Karpas-422 (cell line): ENCODE results near the gene PPP3CB. TPM values are rescaled to one million over a fixed set of nuclear protein-coding genes. Genes with fewer than 3 reads are reported as not detected.

ENCODE experiments used
- DNase-seq: peaks from one replicate; pipeline ENCODE4 v3.0.0-alpha.2; 2015
- H2AFZ ChIP-seq: fragments of 200-600 bp; sonication (generic); 2 replicates; pipeline ENCODE4 v1.6.1; 2014; ENCODE audit warnings: antibody characterized with exemption, low read length, mixed read lengths
- H3K27ac ChIP-seq: fragments of 200-600 bp; sonication (generic); 2 replicates; pipeline ENCODE4 v1.5.1; 2014; ENCODE audit warnings: mild to moderate bottlenecking, low read length, moderate library complexity
- H3K27me3 ChIP-seq: fragments of 200-600 bp; sonication (generic); 2 replicates; pipeline ENCODE4 v1.6.1; 2014; ENCODE audit warnings: low read length, mixed read lengths
- H3K36me3 ChIP-seq: fragments of 200-600 bp; sonication (generic); 2 replicates; pipeline ENCODE4 v1.6.1; 2014; ENCODE audit warnings: low read length, mixed read lengths; ENCODE audit not compliant: insufficient read depth
- H3K4me1 ChIP-seq: fragments of 200-600 bp; sonication (generic); 2 replicates; pipeline ENCODE4 v1.6.1; 2014; ENCODE audit warnings: mild to moderate bottlenecking, low read length, mixed read lengths
- H3K4me2 ChIP-seq: fragments of 200-600 bp; sonication (generic); 2 replicates; pipeline ENCODE4 v1.6.1; 2014; ENCODE audit warnings: low read length, low read depth, mild to moderate bottlenecking; ENCODE audit not compliant: poor library complexity, severe bottlenecking
- H3K4me3 ChIP-seq: fragments of 200-600 bp; sonication (generic); 2 replicates; pipeline ENCODE4 v1.5.1; 2014; ENCODE audit warnings: mild to moderate bottlenecking, antibody characterized with exemption, low read length, mixed read lengths
- H3K79me2 ChIP-seq: fragments of 200-600 bp; sonication (generic); 2 replicates; pipeline ENCODE4 v1.6.1; 2014; ENCODE audit warnings: mild to moderate bottlenecking, low read length, mixed read lengths
- H3K9ac ChIP-seq: fragments of 200-600 bp; sonication (generic); 2 replicates; pipeline ENCODE4 v1.6.0; 2014; ENCODE audit warnings: low read length
- H3K9me2 ChIP-seq: fragments of 200-600 bp; sonication (generic), shearing (Covaris generic); replicated peaks from 2 replicates; pipeline ENCODE4 v1.6.0; 2014; ENCODE audit warnings: mild to moderate bottlenecking, low read length, moderate library complexity; ENCODE audit not compliant: insufficient read depth
- H3K9me3 ChIP-seq: fragments of 300-700, 200-600 bp; sonication (generic); 2 replicates; pipeline ENCODE4 v1.6.1; 2014; ENCODE audit warnings: low read length, mixed read lengths
- H4K20me1 ChIP-seq: fragments of 200-600 bp; sonication (generic); 2 replicates; pipeline ENCODE4 v1.6.1; 2014; ENCODE audit warnings: mild to moderate bottlenecking, antibody characterized with exemption, low read length, low read depth; ENCODE audit not compliant: insufficient read depth
- total RNA-seq: library from RNA; depleted of rRNA; stranded (reverse); fragments of >200 nt; shearing (Covaris generic); gene quantifications from 2 replicates; pipeline ENCODE4 v1.2.3, GENCODE V29; 2014; ENCODE audit warnings: low replicate concordance

The PPP3CB gene
- total RNA-seq, 1 experiment from 2014 or later = 51.0 TPM

GRCh38 chr10:73408061-73408460, 87.8 kb downstream of the PPP3CB start:
- Histone ChIP-seq H3K4me3 (no peak overlapping the region), H3K9ac (no peak overlapping the region), H3K27ac (no peak overlapping the region), H3K4me2 (no peak overlapping the region), H3K36me3 (no peaks in the 10 kb centered on the region; the same call in 1 of the 2 replicates), H3K9me3 (no peaks in the 10 kb centered on the region), H3K27me3 (no peaks in the 10 kb centered on the region), H2AFZ (no peak overlapping the region), H3K4me1 (peaks cover 72% of the 10 kb centered on the region), H3K79me2 (peaks cover 100% of the 10 kb centered on the region), H3K9me2 (no peaks in the 10 kb centered on the region), H4K20me1 (peaks cover 5% of the 10 kb centered on the region; the same call in 1 of the 2 replicates)
- DNase-seq = no peak

GRCh38 chr10:73407495-73407894, 88.3 kb downstream of the PPP3CB start:
- H3K9ac ChIP-seq = no peak overlapping the region
- no peaks in the 10 kb centered on the region for H3K9me2 ChIP-seq
- no peak overlapping the region for H3K4me3 ChIP-seq
- peak; percentile 49 for DNase-seq
- no peak overlapping the region for H3K4me2 ChIP-seq
- peaks cover 5% of the 10 kb centered on the region; the same call in 1 of the 2 replicates for H4K20me1 ChIP-seq
- H3K36me3 ChIP-seq = no peaks in the 10 kb centered on the region; the same call in 1 of the 2 replicates
- no peak overlapping the region for H3K27ac ChIP-seq
- H3K27me3 ChIP-seq = no peaks in the 10 kb centered on the region
- H3K9me3 ChIP-seq = no peaks in the 10 kb centered on the region
- H3K4me1 ChIP-seq = peaks cover 70% of the 10 kb centered on the region
- peaks cover 100% of the 10 kb centered on the region for H3K79me2 ChIP-seq
- H2AFZ ChIP-seq = no peak overlapping the region

GRCh38 chr10:73406846-73407245, 89.0 kb downstream of the PPP3CB start:
- H3K79me2 ChIP-seq = peaks cover 100% of the 10 kb centered on the region
- H3K4me3 ChIP-seq = no peak overlapping the region
- no peaks in the 10 kb centered on the region; the same call in 1 of the 2 replicates for H3K36me3 ChIP-seq
- H3K9me3 ChIP-seq = no peaks in the 10 kb centered on the region
- DNase-seq = no peak
- H4K20me1 ChIP-seq = peaks cover 5% of the 10 kb centered on the region; the same call in 1 of the 2 replicates
- H3K27me3 ChIP-seq = no peaks in the 10 kb centered on the region
- H2AFZ ChIP-seq = no peak overlapping the region
- no peak overlapping the region for H3K9ac ChIP-seq
- peak overlapping the region; percentile 61 for H3K4me2 ChIP-seq
- H3K9me2 ChIP-seq = no peaks in the 10 kb centered on the region
- peak overlapping the region; percentile 80 for H3K27ac ChIP-seq
- peaks cover 64% of the 10 kb centered on the region for H3K4me1 ChIP-seq

GRCh38 chr10:73405556-73405955, 90.3 kb downstream of the PPP3CB start:
- Histone ChIP-seq H3K79me2 (peaks cover 98% of the 10 kb centered on the region), H3K9ac (peak overlapping the region; percentile 14; the same call in 1 of the 2 replicates), H3K4me3 (peak overlapping the region; percentile 4; the same call in 1 of the 2 replicates), H3K27me3 (no peaks in the 10 kb centered on the region), H3K9me2 (no peaks in the 10 kb centered on the region), H3K4me1 (peaks cover 62% of the 10 kb centered on the region), H2AFZ (no peak overlapping the region), H3K4me2 (peak overlapping the region; percentile 61), H3K36me3 (no peaks in the 10 kb centered on the region), H3K27ac (peak overlapping the region; percentile 80), H3K9me3 (no peaks in the 10 kb centered on the region), H4K20me1 (peaks cover 5% of the 10 kb centered on the region; the same call in 1 of the 2 replicates)
- peak; percentile 71 for DNase-seq

- H3K27ac ChIP-seq = peak overlapping the region; percentile 80
- peaks cover 5% of the 10 kb centered on the region; the same call in 1 of the 2 replicates for H4K20me1 ChIP-seq
- no peak overlapping the region for H3K4me3 ChIP-seq
- no peaks in the 10 kb centered on the region for H3K9me2 ChIP-seq
- no peaks in the 10 kb centered on the region for H3K36me3 ChIP-seq
- no peaks in the 10 kb centered on the region for H3K27me3 ChIP-seq
- H3K9ac ChIP-seq = no peak overlapping the region
- no peak for DNase-seq
- no peak overlapping the region for H2AFZ ChIP-seq
- peaks cover 97% of the 10 kb centered on the region for H3K79me2 ChIP-seq
- no peaks in the 10 kb centered on the region for H3K9me3 ChIP-seq
- peaks cover 53% of the 10 kb centered on the region for H3K4me1 ChIP-seq
- H3K4me2 ChIP-seq = no peak overlapping the region
These were observed 91.1 kb downstream of the PPP3CB start for GRCh38 chr10:73404690-73405089.

GRCh38 chr10:73401636-73402035, 94.2 kb downstream of the PPP3CB start:
- Histone ChIP-seq H2AFZ (no peak overlapping the region), H3K27ac (no peak overlapping the region), H3K4me1 (peaks cover 30% of the 10 kb centered on the region), H3K9me2 (no peaks in the 10 kb centered on the region), H3K36me3 (peaks cover 11% of the 10 kb centered on the region), H3K79me2 (peaks cover 90% of the 10 kb centered on the region), H3K4me2 (no peak overlapping the region), H3K4me3 (no peak overlapping the region), H3K9me3 (no peaks in the 10 kb centered on the region), H3K9ac (no peak overlapping the region), H3K27me3 (no peaks in the 10 kb centered on the region), H4K20me1 (no peaks in the 10 kb centered on the region)
- no peak for DNase-seq

- H2AFZ ChIP-seq = no peak overlapping the region
- H3K36me3 ChIP-seq = peaks cover 30% of the 10 kb centered on the region
- H3K4me2 ChIP-seq = no peak overlapping the region
- peaks cover 7% of the 10 kb centered on the region for H3K4me1 ChIP-seq
- no peaks in the 10 kb centered on the region for H3K9me2 ChIP-seq
- no peaks in the 10 kb centered on the region for H3K27me3 ChIP-seq
- no peaks in the 10 kb centered on the region for H4K20me1 ChIP-seq
- no peak overlapping the region for H3K4me3 ChIP-seq
- no peak overlapping the region for H3K27ac ChIP-seq
- no peaks in the 10 kb centered on the region for H3K9me3 ChIP-seq
- DNase-seq = no peak
- peaks cover 79% of the 10 kb centered on the region for H3K79me2 ChIP-seq
- no peak overlapping the region for H3K9ac ChIP-seq
These were observed 96.8 kb downstream of the PPP3CB start for GRCh38 chr10:73399063-73399462.

GRCh38 chr10:73398024-73398423, 97.8 kb downstream of the PPP3CB start:
- Histone ChIP-seq H3K27me3 (no peaks in the 10 kb centered on the region), H3K9me3 (no peaks in the 10 kb centered on the region), H3K4me1 (peaks cover 6% of the 10 kb centered on the region), H3K9me2 (no peaks in the 10 kb centered on the region), H3K4me2 (no peak overlapping the region), H2AFZ (no peak overlapping the region), H3K79me2 (peaks cover 68% of the 10 kb centered on the region), H3K9ac (no peak overlapping the region), H4K20me1 (no peaks in the 10 kb centered on the region), H3K36me3 (peaks cover 30% of the 10 kb centered on the region), H3K4me3 (no peak overlapping the region), H3K27ac (no peak overlapping the region)
- no peak for DNase-seq
